Adipocyte (in vitro differentiated cells): ENCODE results near the gene RTN4.

ENCODE experiments used
- DNase-seq: peaks from one replicate; pipeline ENCODE4 v3.0.0-alpha.2; 2015; ENCODE audit warnings: low read depth
- H3K27me3 ChIP-seq: replicated peaks from 2 replicates; pipeline ENCODE4 v1.7.0; 2013; ENCODE audit warnings: mild to moderate bottlenecking, low read length, moderate library complexity; ENCODE audit not compliant: control insufficient read depth, insufficient read depth
- H3K36me3 ChIP-seq: 2 replicates; pipeline ENCODE4 v1.7.0; 2013; ENCODE audit warnings: low read length, mild to moderate bottlenecking, moderate library complexity; ENCODE audit not compliant: control insufficient read depth, insufficient read depth, severe bottlenecking
- H3K4me1 ChIP-seq: 2 replicates; pipeline ENCODE4 v1.7.0; 2013; ENCODE audit warnings: mild to moderate bottlenecking, low read length, moderate library complexity; ENCODE audit not compliant: control insufficient read depth, insufficient read depth
- H3K4me3 ChIP-seq: 2 replicates; pipeline ENCODE4 v1.7.0; 2013; ENCODE audit warnings: mild to moderate bottlenecking, low read length, moderate library complexity
- H3K9ac ChIP-seq: 2 replicates; pipeline ENCODE4 v1.7.0; 2013; ENCODE audit warnings: mild to moderate bottlenecking, low read length, moderate library complexity
- H3K9me3 ChIP-seq: 2 replicates; pipeline ENCODE4 v1.7.0; 2013; ENCODE audit warnings: mild to moderate bottlenecking, low read length, moderate library complexity; ENCODE audit not compliant: control insufficient read depth

RTN4 gene

GRCh38 chr2:54928719-54929118 lies 121.5 kb downstream of the RTN4 start:
- Histone ChIP-seq H3K27me3 (no peaks in the 10 kb centered on the region), H3K9ac (no peak overlapping the region), H3K36me3 (no peaks in the 10 kb centered on the region), H3K9me3 (no peaks in the 10 kb centered on the region), H3K4me3 (no peak overlapping the region), H3K4me1 (peaks cover 16% of the 10 kb centered on the region)
- DNase-seq, result no peak

GRCh38 chr2:54927751-54928615 lies 122.3 kb downstream of the RTN4 start:
- H3K9ac ChIP-seq, result no peak overlapping the region
- no peak for DNase-seq
- H3K4me3 ChIP-seq, result no peak overlapping the region
- no peaks in the 10 kb centered on the region for H3K9me3 ChIP-seq
- no peaks in the 10 kb centered on the region for H3K36me3 ChIP-seq
- peaks cover 16% of the 10 kb centered on the region for H3K4me1 ChIP-seq
- H3K27me3 ChIP-seq, result no peaks in the 10 kb centered on the region

GRCh38 chr2:54927085-54927750 lies 123.0 kb downstream of the RTN4 start:
- no peak overlapping the region for H3K4me3 ChIP-seq
- no peaks in the 10 kb centered on the region for H3K36me3 ChIP-seq
- no peak overlapping the region for H3K9ac ChIP-seq
- H3K4me1 ChIP-seq, result peaks cover 16% of the 10 kb centered on the region
- DNase-seq, result no peak
- no peaks in the 10 kb centered on the region for H3K27me3 ChIP-seq
- H3K9me3 ChIP-seq, result no peaks in the 10 kb centered on the region

DNA sequence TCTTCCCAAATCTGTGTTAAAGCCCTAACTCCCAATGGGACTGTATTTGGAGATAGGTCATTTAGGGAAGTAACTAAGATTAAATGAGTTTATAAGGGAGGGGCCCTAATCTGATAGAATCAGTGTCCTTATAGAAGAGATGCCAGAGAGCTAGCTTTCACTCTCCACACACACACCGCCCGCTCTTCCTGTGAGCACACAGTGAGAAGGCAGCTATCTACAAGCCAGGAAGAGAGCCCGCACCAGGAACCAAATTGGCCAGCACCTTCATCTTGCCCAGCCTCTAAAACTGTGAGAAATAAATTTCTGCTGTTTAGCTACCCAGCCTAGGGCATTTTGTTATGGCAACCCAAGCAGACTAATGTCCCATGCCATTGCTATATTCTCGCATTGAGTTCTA lies 125.2 kb downstream of the RTN4 start:
- Histone ChIP-seq H3K36me3 (no peaks in the 10 kb centered on the region), H3K4me3 (no peak overlapping the region), H3K27me3 (no peaks in the 10 kb centered on the region), H3K9me3 (peaks cover 16% of the 10 kb centered on the region), H3K9ac (no peak overlapping the region), H3K4me1 (peaks cover 10% of the 10 kb centered on the region)
- DNase-seq, result no peak

- Histone ChIP-seq H3K4me1 (peaks cover 8% of the 10 kb centered on the region), H3K36me3 (no peaks in the 10 kb centered on the region), H3K27me3 (no peaks in the 10 kb centered on the region), H3K9me3 (peaks cover 16% of the 10 kb centered on the region), H3K4me3 (no peak overlapping the region), H3K9ac (no peak overlapping the region)
- no peak for DNase-seq
These were observed 126.1 kb downstream of the RTN4 start for GRCh38 chr2:54924121-54924520.
